SU-DHL-6 (cell line): ENCODE data around the gene CACNA2D1.

Experiments
- EZH2phosphoT487 ChIP-seq: fragments of 200-600 bp; sonication (generic), shearing (Covaris generic); conservative IDR thresholded peaks from 2 replicates; pipeline ENCODE4 v1.6.1; 2018; ENCODE audit warnings: mild to moderate bottlenecking, antibody characterized with exemption, low read length, moderate library complexity, mixed read lengths
- TF ChIP-seq, protein P1 (sequence below): fragments of 200-600 bp; sonication (generic); IDR thresholded peaks from one replicate; pipeline ENCODE4 v1.5.1; 2017; ENCODE audit warnings: antibody characterized with exemption, mild to moderate bottlenecking, low read length, moderate library complexity; ENCODE audit not compliant: insufficient read depth, poor library complexity, severe bottlenecking

DNA sequence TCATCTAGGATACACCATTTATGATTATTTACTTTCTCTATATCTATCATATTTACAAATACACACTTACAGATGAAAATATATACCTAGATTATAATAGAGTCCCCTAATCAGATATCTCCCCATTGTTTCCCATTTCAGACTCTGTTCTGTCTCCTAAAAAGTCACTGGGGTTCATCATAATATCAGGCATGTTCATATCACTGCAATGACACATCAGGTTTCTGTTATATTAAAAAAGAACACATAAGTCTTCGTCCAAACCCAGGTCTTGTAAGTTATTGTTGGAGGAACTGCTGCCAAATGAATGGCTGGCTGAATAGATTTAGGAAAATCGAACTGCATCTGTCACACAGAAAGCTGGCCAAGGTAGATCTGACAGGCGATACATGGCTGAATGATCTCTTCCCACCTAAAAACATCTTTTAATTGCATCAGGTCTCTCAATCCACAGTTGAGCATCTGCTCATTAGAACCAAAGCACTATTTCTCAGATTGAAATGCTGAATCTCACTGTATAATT, 178.7 kb downstream of the CACNA2D1 start:
- TF ChIP-seq, protein P1, sequence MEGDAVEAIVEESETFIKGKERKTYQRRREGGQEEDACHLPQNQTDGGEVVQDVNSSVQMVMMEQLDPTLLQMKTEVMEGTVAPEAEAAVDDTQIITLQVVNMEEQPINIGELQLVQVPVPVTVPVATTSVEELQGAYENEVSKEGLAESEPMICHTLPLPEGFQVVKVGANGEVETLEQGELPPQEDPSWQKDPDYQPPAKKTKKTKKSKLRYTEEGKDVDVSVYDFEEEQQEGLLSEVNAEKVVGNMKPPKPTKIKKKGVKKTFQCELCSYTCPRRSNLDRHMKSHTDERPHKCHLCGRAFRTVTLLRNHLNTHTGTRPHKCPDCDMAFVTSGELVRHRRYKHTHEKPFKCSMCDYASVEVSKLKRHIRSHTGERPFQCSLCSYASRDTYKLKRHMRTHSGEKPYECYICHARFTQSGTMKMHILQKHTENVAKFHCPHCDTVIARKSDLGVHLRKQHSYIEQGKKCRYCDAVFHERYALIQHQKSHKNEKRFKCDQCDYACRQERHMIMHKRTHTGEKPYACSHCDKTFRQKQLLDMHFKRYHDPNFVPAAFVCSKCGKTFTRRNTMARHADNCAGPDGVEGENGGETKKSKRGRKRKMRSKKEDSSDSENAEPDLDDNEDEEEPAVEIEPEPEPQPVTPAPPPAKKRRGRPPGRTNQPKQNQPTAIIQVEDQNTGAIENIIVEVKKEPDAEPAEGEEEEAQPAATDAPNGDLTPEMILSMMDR: no peak
- no peak for TF ChIP-seq EZH2phosphoT487
